ENCODE data around the gene GRIP2.
"Not testable (repeated sequence)": the region's sequence is repeated elsewhere in the genome, so short reads cannot be mapped to it uniquely, and the experiment has no call there.

The GRIP2 gene

GRCh38 chr3:14519406-14519805 lies 20.7 kb downstream of the GRIP2 start:
- no peak for DNase-seq

- no peak for DNase-seq
Measured at GRCh38 chr3:14518893-14519292, 21.2 kb downstream of the GRIP2 start.

- no peak for DNase-seq
Measured at GRCh38 chr3:14518432-14518802, 21.7 kb downstream of the GRIP2 start.

- no peak for DNase-seq
Measured at GRCh38 chr3:14517601-14518431, 22.3 kb downstream of the GRIP2 start.

GRCh38 chr3:14516738-14517345 lies 23.3 kb downstream of the GRIP2 start:
- DNase-seq, result no peak

- not testable (repeated sequence) for DNase-seq
Measured at GRCh38 chr3:14515526-14515925, 24.6 kb downstream of the GRIP2 start.

- DNase-seq, result no peak
Measured at GRCh38 chr3:14514323-14514720, 25.8 kb downstream of the GRIP2 start.

- DNase-seq, result no peak
Measured at GRCh38 chr3:14513566-14514322, 26.4 kb downstream of the GRIP2 start.

- DNase-seq, result no peak
Measured at GRCh38 chr3:14512942-14513327, 27.2 kb downstream of the GRIP2 start.

GRCh38 chr3:14512281-14512941 lies 27.7 kb downstream of the GRIP2 start:
- no peak for DNase-seq

- DNase-seq, result peak; percentile 65
Measured at GRCh38 chr3:14511623-14512280, 28.4 kb downstream of the GRIP2 start.

GRCh38 chr3:14510838-14511622 lies 29.1 kb downstream of the GRIP2 start:
- no peak for DNase-seq

GRCh38 chr3:14509796-14510100 lies 30.4 kb downstream of the GRIP2 start:
- no peak for DNase-seq

GRCh38 chr3:14508966-14509795 lies 31.0 kb downstream of the GRIP2 start:
- peak; percentile 0 for DNase-seq

GRCh38 chr3:14508505-14508819 lies 31.7 kb downstream of the GRIP2 start:
- DNase-seq, result no peak

- DNase-seq, result no peak
Measured at GRCh38 chr3:14507757-14508504, 32.2 kb downstream of the GRIP2 start.

GRCh38 chr3:14507305-14507741 lies 32.8 kb downstream of the GRIP2 start:
- DNase-seq, result no peak

- no peak for DNase-seq
Measured at GRCh38 chr3:14506626-14507304, 33.4 kb downstream of the GRIP2 start.

GRCh38 chr3:14505803-14506500 lies 34.2 kb downstream of the GRIP2 start:
- DNase-seq, result no peak
